Stimulated activated CD8-positive, alpha-beta memory T cell treated with anti-CD3 and anti-CD28 coated beads, Interleukin-12 subunit alpha, Interleukin-12 subunit beta, amount 100 ng/mL, for 1 hour (primary cell): ENCODE measurements around the gene TMEM182.

Experiments used
- DNase-seq: peaks from one replicate; pipeline ENCODE4 v3.0.0-alpha.2; 2020; ENCODE audit warnings: low read depth

Gene TMEM182, protein sequence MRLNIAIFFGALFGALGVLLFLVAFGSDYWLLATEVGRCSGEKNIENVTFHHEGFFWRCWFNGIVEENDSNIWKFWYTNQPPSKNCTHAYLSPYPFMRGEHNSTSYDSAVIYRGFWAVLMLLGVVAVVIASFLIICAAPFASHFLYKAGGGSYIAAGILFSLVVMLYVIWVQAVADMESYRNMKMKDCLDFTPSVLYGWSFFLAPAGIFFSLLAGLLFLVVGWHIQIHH

DNA sequence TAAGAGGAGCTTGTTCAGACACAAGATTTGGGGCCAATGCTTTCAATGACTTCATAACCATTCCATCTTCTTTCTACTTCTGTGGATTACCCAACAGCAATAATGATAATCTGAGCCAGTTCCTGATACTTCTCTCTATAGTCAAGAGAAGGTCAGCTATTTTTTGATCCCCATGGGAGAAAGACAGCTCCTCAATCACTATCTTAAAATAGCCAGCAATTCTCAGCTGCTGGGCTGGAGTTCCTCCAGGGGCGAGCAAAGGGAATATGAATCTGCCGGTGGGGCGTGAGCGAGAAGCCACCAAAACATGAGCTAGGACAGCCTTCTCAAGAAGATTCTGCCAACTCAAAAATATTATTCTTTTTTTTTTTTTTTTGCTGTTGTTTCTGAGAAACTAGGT, at the start of gene TMEM182:
TSS of gene TMEM182 (plus strand) at position 269 of the 400 bp plus-strand sequence. CDS start 187 bp downstream, outside the sequence.
- DNase-seq = no peak

DNA sequence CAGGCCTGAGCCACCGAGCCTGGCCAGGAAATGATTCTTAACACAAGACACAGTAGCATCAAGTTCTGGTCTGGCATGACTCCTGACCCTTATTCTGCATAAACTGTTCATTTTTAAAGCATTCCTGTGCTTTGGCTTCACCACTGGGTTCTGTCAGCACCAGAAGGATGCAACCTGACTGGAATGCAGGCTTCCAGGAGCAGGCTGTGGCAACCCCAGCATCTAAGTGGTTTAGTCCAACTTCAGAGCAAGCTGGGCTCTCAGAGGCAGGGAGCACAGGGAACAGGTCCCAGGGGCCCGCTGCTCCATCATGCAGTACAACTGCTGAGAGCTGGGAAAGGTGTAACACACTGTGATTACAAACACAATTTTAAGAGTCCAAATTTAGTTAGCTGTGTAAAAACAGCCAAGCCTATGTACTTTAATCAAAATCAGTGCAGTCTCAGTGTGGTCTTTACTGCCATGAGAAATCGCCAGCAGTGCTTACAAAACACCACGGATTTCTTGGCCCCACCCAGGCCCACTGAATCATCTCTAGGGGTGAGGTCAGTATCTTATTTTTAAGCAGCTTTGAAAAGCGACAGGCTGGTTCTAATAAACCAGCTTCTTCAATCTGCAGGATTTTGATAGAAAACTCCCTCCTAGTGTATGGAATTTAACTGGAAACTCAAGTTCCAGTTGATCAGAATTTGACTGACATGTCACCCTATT, 44.4 kb upstream of the TMEM182 start:
- no peak for DNase-seq

DNA sequence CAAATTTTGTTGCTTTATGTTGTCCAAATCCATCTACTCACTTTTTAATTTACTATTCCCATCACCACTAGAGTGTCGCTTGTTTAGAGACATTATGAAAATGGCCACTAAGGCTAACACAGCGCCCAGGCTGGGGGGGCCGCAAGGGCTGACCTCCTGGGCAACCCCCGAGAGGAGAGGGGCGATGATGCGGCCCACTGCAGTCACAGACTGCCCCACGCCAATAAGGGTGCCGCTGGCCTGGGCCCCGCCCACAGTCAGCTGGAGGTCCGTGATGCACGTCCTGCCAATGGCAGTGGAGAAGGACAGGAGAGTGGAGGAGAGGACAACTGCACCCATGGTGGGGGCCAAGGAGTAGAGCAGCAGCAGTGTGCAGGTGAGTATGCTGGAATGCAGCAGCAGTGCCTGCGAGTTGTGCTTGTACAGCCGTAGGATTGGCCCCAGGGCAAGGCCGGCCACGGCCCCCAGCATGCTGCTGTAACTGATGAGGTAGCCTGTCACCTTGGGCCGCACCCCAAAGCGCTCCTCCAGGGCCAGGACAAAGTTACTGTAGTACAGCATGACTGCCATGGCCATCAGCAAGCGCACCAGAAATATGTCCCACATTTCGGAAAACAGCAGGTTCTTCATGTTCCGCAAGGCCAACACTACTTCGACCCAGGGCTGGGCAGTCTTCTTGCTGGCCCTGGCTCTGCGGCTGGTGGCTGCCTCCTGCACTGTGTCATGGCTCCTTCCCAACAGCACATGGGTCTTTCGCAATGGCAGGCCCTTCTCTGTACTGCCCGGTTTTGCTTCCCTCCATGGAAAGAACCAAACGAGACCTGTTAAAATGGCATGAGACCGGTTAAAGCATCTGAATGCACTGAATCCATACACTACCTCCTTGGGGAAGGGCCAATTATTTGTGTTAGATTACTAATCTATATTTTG, 43.2 kb upstream of the TMEM182 start:
- DNase-seq = no peak

DNA sequence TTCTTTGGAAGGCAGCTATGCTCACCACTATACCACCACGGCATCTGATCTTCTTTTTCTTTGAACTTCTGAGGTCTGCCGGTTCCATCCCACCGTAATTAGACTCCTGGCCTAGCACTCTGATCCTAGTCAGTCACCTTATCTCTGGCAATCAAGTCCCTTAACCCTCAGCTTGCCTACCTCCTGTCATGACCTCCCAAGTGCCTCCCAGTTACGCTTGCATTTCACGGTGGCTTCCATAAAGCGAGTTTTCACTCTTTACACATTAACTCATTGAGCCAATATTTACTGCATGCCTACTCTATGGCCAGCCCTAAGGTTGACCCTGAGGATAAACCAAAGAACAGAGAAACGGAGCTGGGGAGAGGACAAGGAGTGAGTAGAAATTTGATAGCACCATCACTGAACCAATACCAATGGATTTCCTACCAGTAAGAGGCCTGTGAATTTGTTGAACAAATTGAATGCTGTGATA, 37.8 kb upstream of the TMEM182 start:
- DNase-seq = no peak

DNA sequence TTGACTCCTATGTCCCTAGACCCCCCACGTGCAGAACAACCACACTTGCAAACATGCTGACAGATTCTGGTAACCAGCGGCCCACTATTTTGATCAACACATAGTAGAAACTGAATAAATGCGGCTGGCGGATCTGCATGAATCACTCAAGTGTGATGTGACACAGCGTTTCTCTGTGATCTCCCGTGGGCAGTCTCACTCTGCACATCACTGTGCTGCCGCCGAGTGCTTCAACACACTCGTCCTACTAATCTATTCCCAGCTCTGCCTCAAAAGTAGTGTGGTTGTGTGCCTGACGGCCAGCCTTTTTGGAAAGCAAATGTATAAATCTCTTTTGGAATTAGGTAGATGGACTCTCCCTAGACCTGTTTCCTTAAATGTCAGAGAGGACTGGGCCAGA, 37.3 kb upstream of the TMEM182 start:
- DNase-seq = no peak

DNA sequence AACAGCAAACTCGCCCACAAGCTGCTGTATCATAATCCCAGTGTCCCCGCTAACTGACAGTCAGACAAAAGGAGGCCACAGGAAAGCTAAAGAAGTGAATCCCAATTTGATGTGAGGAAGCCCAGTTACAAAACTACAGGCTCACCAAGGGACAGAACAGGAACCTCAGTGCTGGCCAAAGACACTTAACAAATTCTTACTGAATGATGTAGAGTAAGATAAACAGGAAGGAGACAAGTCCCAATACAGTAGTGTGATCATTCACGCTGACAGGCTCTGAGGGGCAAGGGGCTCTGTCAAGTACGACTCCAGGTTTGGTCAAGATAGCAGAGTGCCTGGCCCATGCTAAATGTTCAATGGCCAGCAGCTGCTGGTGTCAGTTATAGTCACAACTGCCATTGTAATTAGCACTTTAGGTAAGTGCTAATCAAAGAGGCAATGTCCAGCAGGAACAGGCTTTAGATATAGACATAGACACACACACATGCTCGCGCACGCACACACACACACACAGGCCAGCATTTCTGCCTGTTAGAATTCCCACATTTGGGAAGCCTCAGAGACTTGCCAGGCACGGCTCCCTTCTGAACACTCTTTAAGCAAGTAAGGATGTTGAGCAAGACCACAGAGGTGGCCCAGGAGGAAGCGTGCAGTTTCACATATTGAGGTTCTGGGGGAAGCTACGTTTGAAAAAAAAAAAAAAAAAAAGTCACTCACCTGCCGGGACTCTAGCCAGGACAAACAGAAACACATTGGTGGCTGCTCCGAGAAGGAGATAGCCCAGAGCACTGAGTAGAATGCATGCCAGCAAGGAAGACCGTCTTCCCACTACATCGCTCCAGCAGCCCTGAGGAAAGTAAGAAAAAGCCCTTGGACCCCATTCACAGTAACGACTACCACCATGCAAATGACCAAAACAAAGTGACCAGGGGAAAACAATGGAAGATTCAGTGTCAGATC, 35.4 kb upstream of the TMEM182 start:
- no peak for DNase-seq

DNA sequence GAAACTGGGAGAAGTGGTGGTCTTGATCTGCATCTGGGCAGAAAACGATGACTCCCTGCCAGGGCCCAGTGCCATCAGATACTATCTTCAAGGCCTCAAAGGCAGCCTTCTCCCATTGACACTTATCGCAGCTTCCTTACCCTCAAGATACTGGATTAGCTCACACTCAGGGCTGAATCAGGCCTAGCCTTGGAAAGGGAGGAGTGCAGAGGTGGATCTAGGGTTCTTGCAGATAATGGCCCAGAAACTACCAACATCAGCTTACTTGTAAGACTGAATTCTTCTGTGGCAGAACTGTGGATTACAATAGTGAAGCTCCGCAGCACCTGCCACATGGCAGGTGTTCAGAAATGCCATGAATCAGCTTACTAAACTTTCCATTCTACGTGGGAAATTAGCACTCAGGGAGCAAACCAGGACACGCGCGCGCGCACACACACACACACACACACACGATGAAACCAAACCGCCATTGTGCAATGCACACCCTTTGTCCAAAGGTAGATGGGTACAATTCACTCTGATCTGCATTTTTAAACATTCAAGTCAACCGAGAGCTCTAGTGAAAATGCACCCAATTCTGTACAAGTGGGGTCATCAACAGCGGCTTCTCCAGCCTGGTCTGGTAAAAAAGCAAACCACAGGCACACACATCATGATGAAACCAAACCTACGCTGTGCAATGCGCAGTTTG, 26.3 kb upstream of the TMEM182 start:
- DNase-seq = no peak

DNA sequence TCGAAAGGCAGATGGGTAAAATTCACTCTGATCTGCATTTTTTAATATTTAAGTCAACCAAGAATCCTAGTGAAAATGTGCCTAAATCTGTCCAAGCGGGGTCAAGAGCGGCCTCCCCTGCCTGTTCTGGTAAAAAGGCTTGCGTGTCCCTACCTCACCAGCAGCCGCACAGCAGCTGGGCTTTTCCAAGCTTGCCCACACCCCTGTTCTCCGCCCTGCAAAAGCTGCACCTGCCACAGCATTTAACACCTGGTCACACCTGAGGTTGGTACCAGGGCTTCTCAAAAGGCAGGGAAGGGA, 25.8 kb upstream of the TMEM182 start:
- DNase-seq = no peak

DNA sequence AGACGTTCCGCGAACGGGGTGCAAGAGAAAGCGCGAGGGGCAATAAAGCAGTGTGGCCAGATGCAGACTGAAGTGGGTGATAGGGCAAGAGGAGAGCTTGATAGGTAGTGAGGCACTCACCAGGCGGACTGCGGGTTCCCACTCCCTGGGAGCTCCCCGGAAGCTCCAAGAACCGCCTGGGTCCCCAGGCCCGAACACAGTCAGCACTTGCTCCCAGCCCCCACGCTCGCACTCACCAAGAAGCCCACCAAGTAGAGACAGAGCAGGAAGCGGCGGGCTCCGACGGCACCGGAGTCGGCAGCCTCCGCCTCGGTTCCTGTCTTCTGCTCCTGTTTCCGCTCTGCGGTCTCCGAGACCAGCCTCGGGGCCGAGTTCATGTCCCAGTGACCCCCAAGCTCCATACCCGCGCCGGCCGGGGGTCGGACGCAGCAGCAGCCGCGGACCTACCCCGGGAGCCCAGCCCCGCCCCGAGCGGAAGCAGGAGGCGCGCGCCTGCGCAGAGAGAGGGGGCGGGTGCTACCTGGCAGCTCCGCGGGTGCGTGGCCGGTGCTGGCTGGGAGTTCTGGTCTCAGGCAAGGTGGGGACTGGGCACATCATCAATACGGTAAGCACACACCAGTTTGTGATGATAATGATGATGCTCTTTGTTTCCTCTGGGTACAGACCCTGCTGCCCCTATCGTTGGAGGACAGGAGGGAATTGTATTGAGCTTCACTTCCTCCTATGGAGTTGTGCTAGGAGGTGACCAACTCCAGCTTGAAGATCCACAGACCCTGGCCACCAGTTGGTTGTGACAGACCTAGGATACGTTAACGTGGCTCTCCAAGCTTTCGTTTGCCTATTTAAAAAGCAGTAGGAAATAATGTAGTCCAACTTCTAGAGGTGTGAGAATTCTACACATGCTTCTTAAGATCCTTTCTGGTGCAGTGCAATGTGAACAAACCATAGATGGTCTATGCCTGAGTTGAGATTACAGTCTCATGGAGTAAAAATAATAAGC, 25.1 kb upstream of the TMEM182 start:
- DNase-seq = peak; percentile 77

DNA sequence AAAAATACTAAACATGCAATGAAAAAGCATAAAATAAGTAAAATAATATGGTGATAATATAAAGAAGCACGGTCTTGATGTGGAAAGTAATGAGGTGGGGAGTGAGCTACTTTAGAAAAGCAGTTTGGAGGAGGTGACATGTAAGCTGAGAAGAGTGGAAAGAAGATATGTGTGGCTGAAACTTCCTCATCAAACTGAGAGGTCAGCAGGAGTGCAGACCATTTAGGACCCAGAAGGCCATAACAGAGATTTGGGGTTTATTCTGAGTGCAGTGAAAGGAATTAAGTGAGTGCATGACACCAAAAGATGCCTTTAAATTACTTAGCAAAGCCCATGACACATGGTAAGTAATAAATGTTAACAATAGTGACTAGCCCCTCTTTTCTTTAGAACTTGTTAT, 24.4 kb upstream of the TMEM182 start:
- DNase-seq = no peak

DNA sequence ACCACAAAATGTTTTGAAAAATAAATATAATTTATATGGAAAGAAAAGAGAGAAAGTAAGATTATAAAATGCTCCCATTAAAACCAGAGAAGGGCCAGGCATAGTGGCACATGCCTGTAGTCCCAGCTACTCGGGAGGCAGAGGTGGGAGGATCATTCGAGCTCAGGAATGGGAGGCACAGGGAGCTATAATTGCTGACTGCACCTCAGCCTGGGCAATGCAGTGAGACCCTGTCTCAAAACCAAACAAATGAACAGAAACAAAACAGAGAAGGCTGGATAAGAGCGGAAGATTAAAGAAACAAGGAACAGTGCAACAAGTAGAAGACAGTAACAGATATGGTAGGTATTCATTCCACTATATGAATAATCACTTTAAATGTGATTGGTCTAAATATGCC, 18.6 kb upstream of the TMEM182 start:
- DNase-seq = no peak

DNA sequence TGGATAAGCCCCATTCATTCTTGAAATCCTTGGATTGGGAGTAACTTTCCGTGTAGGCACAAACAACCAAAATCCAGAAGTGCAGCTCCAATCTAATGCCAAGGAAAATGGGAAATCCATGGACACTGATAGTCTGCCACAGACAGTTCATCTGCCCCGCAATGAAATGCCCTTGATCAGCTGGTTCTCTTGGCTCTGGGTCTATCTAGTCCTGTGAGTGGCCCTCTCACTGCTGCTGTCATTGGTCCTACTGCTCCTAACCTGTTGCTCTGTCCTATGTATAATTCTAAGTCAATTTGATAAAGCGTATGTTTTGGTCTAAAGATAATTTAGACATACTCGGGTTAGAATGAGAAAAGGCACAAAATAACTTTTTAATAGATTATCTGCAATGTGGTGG, 13.7 kb upstream of the TMEM182 start:
- no peak for DNase-seq

DNA sequence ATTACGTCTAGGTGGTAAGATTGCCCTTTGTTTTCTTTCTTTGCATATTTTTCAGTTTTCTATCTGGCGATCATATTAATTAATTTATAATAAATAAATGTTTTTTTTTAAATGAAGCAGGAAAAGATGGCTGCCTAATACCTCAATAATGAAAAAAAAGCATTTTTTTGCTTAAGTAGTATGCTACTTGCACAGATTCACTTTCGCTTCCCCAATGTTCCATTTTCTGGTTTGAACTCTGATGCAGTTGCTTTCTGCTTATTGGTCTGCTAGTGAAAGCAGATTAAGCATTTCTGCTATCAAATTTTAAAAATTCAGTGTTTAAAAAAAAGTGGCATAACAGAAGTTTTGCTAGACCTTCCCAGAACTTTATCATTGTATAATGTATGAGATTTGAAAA, 11.9 kb upstream of the TMEM182 start:
- DNase-seq = no peak

DNA sequence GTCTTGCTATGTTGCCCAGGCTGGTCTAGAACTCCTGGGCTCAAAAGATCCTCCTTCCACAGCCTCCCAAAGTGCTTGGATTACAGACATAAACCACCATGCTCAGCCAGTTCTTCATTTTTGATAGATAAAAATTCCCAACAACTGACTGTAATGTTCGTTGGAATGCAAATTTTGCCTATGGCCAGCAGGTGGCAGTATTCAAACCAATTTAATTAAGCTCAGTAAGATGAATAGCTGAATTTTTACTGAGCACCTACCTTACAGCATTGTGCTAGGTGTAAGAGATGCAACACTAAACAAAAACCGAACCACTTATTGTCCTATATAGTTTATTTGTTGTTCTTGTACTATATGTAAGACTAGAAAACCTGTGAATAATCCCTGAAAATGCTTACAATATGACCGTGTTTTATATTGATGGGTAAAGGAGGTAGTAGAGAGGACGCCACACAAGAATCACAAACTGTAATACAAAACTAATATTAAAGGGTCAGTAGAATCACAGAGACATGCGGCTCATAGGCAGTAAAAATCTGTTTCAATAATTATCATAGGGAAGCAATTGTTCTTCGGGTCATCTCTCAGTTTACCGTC, 8.2 kb upstream of the TMEM182 start:
- DNase-seq = no peak

DNA sequence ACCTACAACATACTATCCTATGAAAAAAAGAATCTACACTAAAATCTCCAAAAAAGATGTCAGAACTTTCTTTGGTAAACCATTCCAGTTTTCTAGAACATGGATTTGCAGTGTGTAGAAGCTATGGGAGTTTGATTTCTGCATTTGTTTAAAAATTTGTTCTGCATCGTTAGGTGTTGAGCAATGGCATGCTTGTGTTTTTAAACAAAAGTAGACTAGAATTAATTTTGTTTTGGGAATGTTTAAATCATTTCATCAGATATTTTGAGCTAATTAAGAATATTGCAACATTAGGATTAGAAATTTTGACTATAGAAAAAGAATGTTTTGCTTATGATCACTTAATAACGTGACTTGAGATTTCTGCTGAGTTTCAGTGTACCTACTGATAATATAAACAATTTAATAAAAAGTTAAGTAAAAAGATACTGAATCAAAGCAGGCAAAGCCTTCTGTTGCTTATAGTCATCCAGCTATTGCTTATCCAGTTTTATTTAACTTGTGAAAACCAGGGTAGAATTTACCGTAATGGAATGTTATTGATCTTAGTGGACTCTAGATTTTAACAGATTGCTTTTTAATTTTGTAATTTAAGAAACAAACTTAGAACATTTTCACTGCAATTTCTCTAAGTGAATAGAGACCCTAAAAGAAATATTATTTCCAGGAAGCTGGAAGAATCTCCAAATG, 7.2 kb upstream of the TMEM182 start:
- no peak for DNase-seq

DNA sequence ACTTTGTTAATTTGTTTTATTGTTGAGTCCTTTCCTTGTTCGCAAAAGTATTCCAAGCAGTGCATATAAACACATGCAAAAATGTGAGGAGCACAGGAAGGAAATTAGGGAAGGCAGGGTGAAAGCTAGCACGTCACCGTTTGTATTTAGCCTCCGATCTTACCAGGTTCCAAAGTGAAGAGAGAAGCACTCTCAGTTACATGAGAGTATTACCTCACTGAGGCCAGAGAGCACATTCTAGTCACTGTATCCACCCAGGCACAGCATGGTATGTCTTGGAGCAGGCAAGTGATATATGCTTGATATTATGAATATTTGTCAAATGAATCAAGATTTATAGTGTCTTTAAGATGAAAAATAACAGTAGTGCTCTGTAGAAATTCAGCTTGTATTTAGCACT, 6.5 kb upstream of the TMEM182 start:
- no peak for DNase-seq

DNA sequence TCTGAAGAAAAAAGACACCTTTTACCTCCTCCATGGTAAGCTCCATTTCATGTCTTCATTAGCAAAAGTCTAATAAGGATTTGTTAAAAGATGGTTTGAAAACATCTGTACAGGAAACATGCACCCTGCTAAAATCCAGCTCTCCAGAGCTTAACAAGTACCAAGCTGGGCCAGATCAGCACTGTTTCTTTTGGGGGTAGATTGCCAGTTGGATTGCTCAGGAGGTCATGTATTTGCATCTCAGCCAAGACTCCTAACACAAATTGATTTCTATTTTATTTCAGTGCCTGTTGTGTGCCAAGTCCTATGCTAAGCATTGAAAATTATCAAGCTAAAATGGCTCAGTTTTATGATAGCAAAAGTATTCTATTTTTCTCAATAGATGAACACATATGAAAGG, 3.4 kb upstream of the TMEM182 start:
- DNase-seq = no peak

DNA sequence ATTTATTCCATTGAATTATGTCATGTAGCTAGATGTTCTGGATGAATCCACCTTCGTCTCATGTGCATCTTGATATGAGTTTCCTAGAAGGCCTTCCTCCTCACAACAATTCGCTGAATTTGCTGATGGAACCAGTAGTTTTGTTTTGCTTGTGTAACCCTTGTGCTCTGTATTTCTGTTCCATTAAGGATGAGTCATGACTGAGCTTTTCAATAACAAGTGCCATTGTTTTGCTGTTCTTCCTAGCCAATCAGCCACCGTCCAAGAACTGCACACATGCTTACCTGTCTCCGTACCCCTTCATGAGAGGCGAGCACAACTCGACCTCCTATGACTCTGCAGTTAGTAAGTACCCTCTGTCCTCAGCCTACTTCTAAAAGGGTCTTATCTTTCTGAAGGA, 2.3 kb downstream of the TMEM182 start:
- DNase-seq = no peak

DNA sequence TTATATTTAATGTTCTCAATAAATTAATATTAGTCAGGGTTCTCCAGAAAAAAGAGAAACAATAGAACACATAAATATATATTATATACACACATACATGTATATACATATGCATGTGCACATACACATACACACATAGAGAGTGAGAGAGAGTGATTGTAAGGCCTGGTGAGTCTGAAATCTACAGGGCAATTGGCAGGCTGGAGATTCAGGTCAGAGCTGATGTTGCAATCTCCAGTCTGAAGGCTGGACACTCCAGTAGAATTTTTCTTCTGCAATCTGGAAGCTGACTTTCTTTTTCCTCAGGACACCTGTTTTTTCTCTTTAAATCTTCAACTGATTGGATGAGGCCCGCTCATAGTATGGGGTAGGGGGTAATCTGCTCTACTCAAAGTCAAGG, 3.2 kb downstream of the TMEM182 start:
- no peak for DNase-seq
